ENCODE results near the gene CDKN2B-AS1. TPM values are rescaled to one million over a fixed set of nuclear protein-coding genes. Genes with fewer than 3 reads are reported as not detected.
A peak's percentile ranks its signal among the peaks of the same experiment; 100 is the strongest.

CDKN2B-AS1 gene
- total and polyA plus RNA-seq, 8 donors: 0.24 to 0.92 (median 0.55) TPM; not detected in 3

- no peak for ATAC-seq
These were observed 137.2 kb downstream of the CDKN2B-AS1 start for GRCh38 chr9:22131817-22132216.

GRCh38 chr9:22134390-22134789, 139.8 kb downstream of the CDKN2B-AS1 start:
- intact Hi-C loops (cut with DNase I): no loop called here

More at GRCh38 chr9:22131817-22132216, 137.2 kb downstream of the CDKN2B-AS1 start:
- DNase-seq (no peak), FAIRE-seq (no peak)
- H3K27ac ChIP-seq: no peak overlapping the region
- TF ChIP-seq CTCF (IDR thresholded peaks at IDR 0.05): no peak
- H3K9me3 ChIP-seq: no peaks in the 10 kb centered on the region
- no peaks in the 10 kb centered on the region for H3K36me3 ChIP-seq
- no peaks in the 10 kb centered on the region for H3K27me3 ChIP-seq
- intact Hi-C loops (cut with DNase I): no loop called here
- no peak overlapping the region for H3K4me3 ChIP-seq
- H3K4me1 ChIP-seq: no peaks in the 10 kb centered on the region

GRCh38 chr9:22136461-22137096, 142.0 kb downstream of the CDKN2B-AS1 start:
- WGBS, 2 donors: 59 to 62% methylated on average over 3 of the region's 3 CpGs
- Histone ChIP-seq H3K4me1 (no peaks in the 10 kb centered on the region), H3K27me3 (no peaks in the 10 kb centered on the region), H3K27ac (no peak overlapping the region), H3K4me3 (no peak overlapping the region), H3K9me3 (no peaks in the 10 kb centered on the region), H3K36me3 (no peaks in the 10 kb centered on the region)
- intact Hi-C loops (cut with DNase I): no loop called here
- no peak for TF ChIP-seq CTCF (IDR thresholded peaks at IDR 0.05)
- ATAC-seq (no peak), DNase-seq (no peak), FAIRE-seq (no peak)

More at GRCh38 chr9:22134390-22134789, 139.8 kb downstream of the CDKN2B-AS1 start:
- H3K27me3 ChIP-seq: no peaks in the 10 kb centered on the region
- WGBS, 2 donors: 64 to 68% methylated on average over 2 of the region's 2 CpGs
- H3K9me3 ChIP-seq: no peaks in the 10 kb centered on the region
- no peak for ATAC-seq
- H3K36me3 ChIP-seq: no peaks in the 10 kb centered on the region
- DNase-seq: no peak
- no peak for TF ChIP-seq CTCF (IDR thresholded peaks at IDR 0.05)
- no peak for FAIRE-seq
- H3K4me3 ChIP-seq: no peak overlapping the region
- H3K4me1 ChIP-seq: no peaks in the 10 kb centered on the region
- no peak overlapping the region for H3K27ac ChIP-seq

- ATAC-seq: no peak
- intact Hi-C loops (cut with DNase I): no loop called here
- Histone ChIP-seq H3K36me3 (no peaks in the 10 kb centered on the region), H3K27ac (no peak overlapping the region), H3K4me3 (no peak overlapping the region), H3K4me1 (no peaks in the 10 kb centered on the region), H3K27me3 (no peaks in the 10 kb centered on the region), H3K9me3 (no peaks in the 10 kb centered on the region)
- no peak for FAIRE-seq
- DNase-seq: no peak
- WGBS, 2 donors: 74 to 79% methylated on average over 4 of the region's 4 CpGs
- TF ChIP-seq CTCF (IDR thresholded peaks at IDR 0.05): no peak
These were observed 144.5 kb downstream of the CDKN2B-AS1 start for GRCh38 chr9:22138956-22139660.

- Histone ChIP-seq H3K4me3 (no peak overlapping the region), H3K36me3 (no peaks in the 10 kb centered on the region), H3K27ac (no peak overlapping the region), H3K27me3 (no peaks in the 10 kb centered on the region), H3K4me1 (no peaks in the 10 kb centered on the region), H3K9me3 (no peaks in the 10 kb centered on the region)
- peak in 3 of 4 donors; percentile 62 to 78 (median 68) for ATAC-seq
- no peak for FAIRE-seq
- WGBS, 2 donors: 7 to 8% methylated on average over 1 of the region's 1 CpG
- intact Hi-C loops (cut with DNase I): no loop called here
- TF ChIP-seq CTCF (IDR thresholded peaks at IDR 0.05): no peak
- no peak for DNase-seq
These were observed 147.3 kb downstream of the CDKN2B-AS1 start for GRCh38 chr9:22141908-22142307.
